Measurements from ENCODE around the gene CELA2A. TPM values are rescaled to one million over a fixed set of nuclear protein-coding genes. Genes with fewer than 3 reads are reported as not detected.

Gene CELA2A
- total RNA-seq (2022) = not detected in 2 replicates
- Bru-seq, nascent RNA = percentile 7 among the genes with signal in this experiment
- not detected for BruChase-seq, experiment 1, labeled RNA remaining after a 6-hour chase
- percentile 9 among the genes with signal in this experiment for BruChase-seq, experiment 2, labeled RNA remaining after a 2-hour chase
- long read RNA-seq = 0 reads

DNA sequence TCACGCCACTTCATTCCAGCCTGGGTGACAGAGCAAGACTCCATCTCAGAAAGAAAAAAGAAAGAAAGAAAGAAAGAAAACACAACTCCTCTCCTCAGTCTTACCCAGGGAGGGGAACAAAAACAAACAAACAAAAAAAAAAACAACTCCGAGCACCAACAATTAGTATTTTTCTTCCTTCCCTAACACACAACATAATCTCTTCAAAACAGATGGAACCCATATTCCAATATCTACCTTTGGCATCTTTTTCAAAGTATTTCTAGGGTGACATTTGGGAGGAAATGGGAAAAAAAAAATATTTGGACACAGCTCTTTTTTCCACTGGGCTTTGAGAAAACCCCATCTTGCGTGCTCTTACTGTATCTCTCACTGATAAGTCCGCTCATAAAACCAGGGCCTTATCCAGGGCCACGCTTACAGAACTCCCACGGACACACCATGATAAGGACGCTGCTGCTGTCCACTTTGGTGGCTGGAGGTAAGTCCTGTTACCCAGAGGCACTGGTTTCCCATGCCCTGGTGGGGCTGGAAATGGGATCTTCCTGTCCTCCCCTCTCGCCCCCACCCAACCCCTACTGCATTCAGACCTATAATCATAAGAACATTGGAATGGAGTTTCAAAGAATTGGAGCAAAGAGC is at the start of gene CELA2A:
TSS of gene CELA2A (plus strand) at position 420 of the 642 bp plus-strand sequence. CDS start at position 442, 22 bp downstream.
- no peak within 1 kb of the TSS for H3K4me3 Mint-ChIP-seq (ENCODE audit: unreplicated experiment)
- no peaks in the 10 kb centered on the region for H3K27me3 Mint-ChIP-seq (ENCODE audit: insufficient read depth, unreplicated experiment)
- H3K9me3 Mint-ChIP-seq (ENCODE audit: unreplicated experiment) = no peaks in the 10 kb centered on the region
- ChIA-PET CTCF (no interaction called here), POLR2A (interaction anchor here (0.7 kb wide), 1 partner anchor 1672 kb away, joined by 3 read pairs; no protein-coding TSS in a partner anchor)
- TF ChIP-seq, protein P1, sequence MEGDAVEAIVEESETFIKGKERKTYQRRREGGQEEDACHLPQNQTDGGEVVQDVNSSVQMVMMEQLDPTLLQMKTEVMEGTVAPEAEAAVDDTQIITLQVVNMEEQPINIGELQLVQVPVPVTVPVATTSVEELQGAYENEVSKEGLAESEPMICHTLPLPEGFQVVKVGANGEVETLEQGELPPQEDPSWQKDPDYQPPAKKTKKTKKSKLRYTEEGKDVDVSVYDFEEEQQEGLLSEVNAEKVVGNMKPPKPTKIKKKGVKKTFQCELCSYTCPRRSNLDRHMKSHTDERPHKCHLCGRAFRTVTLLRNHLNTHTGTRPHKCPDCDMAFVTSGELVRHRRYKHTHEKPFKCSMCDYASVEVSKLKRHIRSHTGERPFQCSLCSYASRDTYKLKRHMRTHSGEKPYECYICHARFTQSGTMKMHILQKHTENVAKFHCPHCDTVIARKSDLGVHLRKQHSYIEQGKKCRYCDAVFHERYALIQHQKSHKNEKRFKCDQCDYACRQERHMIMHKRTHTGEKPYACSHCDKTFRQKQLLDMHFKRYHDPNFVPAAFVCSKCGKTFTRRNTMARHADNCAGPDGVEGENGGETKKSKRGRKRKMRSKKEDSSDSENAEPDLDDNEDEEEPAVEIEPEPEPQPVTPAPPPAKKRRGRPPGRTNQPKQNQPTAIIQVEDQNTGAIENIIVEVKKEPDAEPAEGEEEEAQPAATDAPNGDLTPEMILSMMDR (IDR thresholded peaks at IDR 0.05; ENCODE audit: unreplicated experiment) = no peak
- no peaks in the 10 kb centered on the region for H3K36me3 Mint-ChIP-seq (ENCODE audit: insufficient read depth, unreplicated experiment)
- H3K4me1 Mint-ChIP-seq (ENCODE audit: insufficient read depth, unreplicated experiment) = peaks cover 5% of the 10 kb centered on the region
- H3K27ac Mint-ChIP-seq (ENCODE audit: low read depth, unreplicated experiment) = no peak within 1 kb of the TSS
- intact Hi-C loops (cut with micrococcal nuclease) = no loop called here
- DNase-seq (ENCODE audit: unreplicated experiment) = no peak
- BruUV-seq (replicated peaks) = no TSS peak

- BruUV-seq (replicated peaks) = no TSS peak
- ChIA-PET CTCF (interaction anchor here (0.7 to 4.4 kb wide), 3 partner anchors 24 to 333 kb away, joined by 4 to 11 read pairs (median 8); no protein-coding TSS in a partner anchor), POLR2A (interaction anchor here (0.9 to 1.9 kb wide), 5 partner anchors 10 to 70 kb away, joined by 3 to 7 read pairs (median 3); no protein-coding TSS in a partner anchor)
- H3K4me3 Mint-ChIP-seq (ENCODE audit: unreplicated experiment) = no peak overlapping the region
- TF ChIP-seq, protein P1 (IDR thresholded peaks at IDR 0.05; ENCODE audit: unreplicated experiment) = no peak
- no peaks in the 10 kb centered on the region for H3K27me3 Mint-ChIP-seq (ENCODE audit: insufficient read depth, unreplicated experiment)
- no peak for DNase-seq (ENCODE audit: unreplicated experiment)
- H3K4me1 Mint-ChIP-seq (ENCODE audit: insufficient read depth, unreplicated experiment) = peaks cover 28% of the 10 kb centered on the region
- no peak overlapping the region for H3K27ac Mint-ChIP-seq (ENCODE audit: low read depth, unreplicated experiment)
- intact Hi-C loops (cut with micrococcal nuclease) = no loop called here
- no peaks in the 10 kb centered on the region for H3K36me3 Mint-ChIP-seq (ENCODE audit: insufficient read depth, unreplicated experiment)
- H3K9me3 Mint-ChIP-seq (ENCODE audit: unreplicated experiment) = no peaks in the 10 kb centered on the region
Observed at GRCh38 chr1:15407580-15407979, 49.0 kb upstream of the CELA2A start.

GRCh38 chr1:15408890-15409387 is 47.6 kb upstream of the CELA2A start:
- Mint-ChIP-seq H3K4me1 (ENCODE audit: insufficient read depth, unreplicated experiment) (peaks cover 31% of the 10 kb centered on the region), H3K4me3 (ENCODE audit: unreplicated experiment) (peak overlapping the region; percentile 88), H3K9me3 (ENCODE audit: unreplicated experiment) (no peaks in the 10 kb centered on the region), H3K27me3 (ENCODE audit: insufficient read depth, unreplicated experiment) (no peaks in the 10 kb centered on the region), H3K36me3 (ENCODE audit: insufficient read depth, unreplicated experiment) (no peaks in the 10 kb centered on the region), H3K27ac (ENCODE audit: low read depth, unreplicated experiment) (peak overlapping the region; percentile 96)
- BruUV-seq (replicated peaks) = no TSS peak
- CTCF ChIA-PET = interaction anchor here (1.0 to 4.4 kb wide), 2 partner anchors 13 to 22 kb away, joined by 3 to 11 read pairs; no protein-coding TSS in a partner anchor
- TF ChIP-seq, protein P1 (IDR thresholded peaks at IDR 0.05; ENCODE audit: unreplicated experiment) = no peak
- intact Hi-C loops (cut with micrococcal nuclease) = loop anchor here (1.0 kb wide), 1 partner anchor 86 kb away; no protein-coding TSS in a partner anchor
- no peak for DNase-seq (ENCODE audit: unreplicated experiment)
- POLR2A ChIA-PET = interaction anchor here (0.7 to 4.9 kb wide), 5 partner anchors 9 to 71 kb away, joined by 3 to 52 read pairs (median 3); no protein-coding TSS in a partner anchor

Data from MCF 10A (cell line).